Esophagus muscularis mucosa (tissue), 4 donors: ENCODE data around the gene TEC. TPM values are rescaled to one million over a fixed set of nuclear protein-coding genes. Genes with fewer than 3 reads are reported as not detected.
A peak's percentile ranks its signal among the peaks of the same experiment; 100 is the strongest.

ENCODE experiments used
- DNase-seq: peaks from one replicate; pipeline ENCODE4 v3.0.0-alpha.2; 2017; ENCODE audit errors: extremely low spot score
- H3K27ac ChIP-seq, 4 donors: fragments of 200-600 bp; sonication (generic); replicated peaks in 1 of 4; 1 replicate in 3 of 4; 2 replicates in 1 of 4; pipeline ENCODE4 v1.5.1; 2016 to 2019; ENCODE audit warnings: mild to moderate bottlenecking in 1 of 4
- H3K27me3 ChIP-seq, 4 donors: fragments of 200-600 bp; sonication (generic); one replicate each; pipeline versions ENCODE4 v1.5.1 to v1.6.0; 2016 to 2019
- H3K36me3 ChIP-seq, 4 donors: fragments of 200-600 bp; sonication (generic); one replicate each; pipeline ENCODE4 v1.5.1; 2016 to 2019
- H3K4me1 ChIP-seq, 4 donors: fragments of 200-600 bp; sonication (generic); one replicate each; pipeline ENCODE4 v1.5.1; 2016 to 2019
- H3K4me3 ChIP-seq, 4 donors: fragments of 200-600 bp; sonication (generic); 1 replicate in 2 of 4; 2 replicates in 2 of 4; pipeline ENCODE4 v1.5.1; 2016 to 2019; ENCODE audit warnings: mild to moderate bottlenecking in 4 of 4, moderate library complexity in 1 of 4
- H3K9me3 ChIP-seq, 4 donors: fragments of 200-600 bp; sonication (generic); 1 replicate in 3 of 4; 2 replicates in 1 of 4; pipeline ENCODE4 v1.5.1; 2016 to 2019
- EP300 ChIP-seq: sonication (generic); formaldehyde crosslinking; IDR thresholded peaks from one replicate; pipeline ENCODE4 v1.6.1; 2017; ENCODE audit warnings: antibody characterized with exemption
- POLR2A ChIP-seq: fragments of 450-650 bp; IDR thresholded peaks from one replicate; pipeline ENCODE4 v1.6.1; 2017; ENCODE audit warnings: antibody characterized with exemption, moderate library complexity, mild to moderate bottlenecking, low read depth
- POLR2AphosphoS5 ChIP-seq, 2 donors: sonication (generic); formaldehyde crosslinking; IDR thresholded peaks; one replicate each; pipeline ENCODE4 v1.6.1; 2017; ENCODE audit warnings: antibody characterized with exemption in 2 of 2
- WGBS: methylation state at CpG from one replicate; pipeline ENCODE4 v1.1.5; 2018; 5-methylcytosine and 5-hydroxymethylcytosine counted together
- intact Hi-C: fragments of 100-400 bp; cut with DNase I; formaldehyde crosslinking; loops from one replicate; pipeline ENCODE4 v1.15.1; 2023
- total RNA-seq, 4 donors: library from RNA; depleted of rRNA; stranded (reverse); fragments of >200 nt; gene quantifications; one replicate each; pipeline versions ENCODE4 v1.1.0 to v1.2.1, GENCODE V29; 2016
- TF ChIP-seq, protein P1 (sequence below), 3 experiments: fragments of 200-600 bp in 2 of 3; fragments of 450-650 bp in 1 of 3; sonication (generic) in 2 of 3; IDR thresholded peaks; one replicate each; pipeline ENCODE4 v1.5.1; 2017 to 2019; ENCODE audit warnings: antibody characterized with exemption in 3 of 3, mild to moderate bottlenecking in 2 of 3, moderate library complexity in 1 of 3

TEC gene
- total RNA-seq, 4 donors from 2014 or later: 1.5 to 2.2 (median 1.9) TPM

DNA sequence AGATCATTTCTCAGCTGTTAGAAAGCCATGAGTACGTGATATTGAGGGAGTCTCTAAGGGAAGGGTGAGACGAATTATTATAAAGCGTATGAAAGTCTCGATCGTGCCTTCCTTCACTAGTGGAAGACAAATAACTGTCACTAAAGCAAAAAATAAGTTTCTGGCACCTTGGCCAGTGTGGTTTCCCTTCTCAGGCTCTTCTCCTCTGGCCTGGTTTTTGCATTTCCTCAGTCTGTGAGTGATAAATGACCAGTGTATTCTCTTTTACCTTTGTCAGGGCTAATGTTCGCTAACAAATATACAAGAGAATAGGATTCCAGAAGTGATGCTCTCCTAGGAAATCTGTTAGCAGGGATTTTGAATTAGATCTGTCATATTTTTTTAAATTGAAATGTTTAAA lies 155.2 kb downstream of the TEC start:
- 63% methylated on average over 6 of the region's 6 CpGs for WGBS
- no peaks in the 10 kb centered on the region for H3K9me3 ChIP-seq
- intact Hi-C loops: no loop called here
- no peak overlapping the region for H3K27ac ChIP-seq
- H3K4me1 ChIP-seq: no peaks in the 10 kb centered on the region
- DNase-seq: no peak
- H3K4me3 ChIP-seq: no peak overlapping the region
- H3K27me3 ChIP-seq: no peaks in the 10 kb centered on the region
- TF ChIP-seq EP300: no peak
- TF ChIP-seq POLR2AphosphoS5 (IDR thresholded peaks at IDR 0.05): no peak
- no peak for TF ChIP-seq POLR2A
- TF ChIP-seq, protein P1, sequence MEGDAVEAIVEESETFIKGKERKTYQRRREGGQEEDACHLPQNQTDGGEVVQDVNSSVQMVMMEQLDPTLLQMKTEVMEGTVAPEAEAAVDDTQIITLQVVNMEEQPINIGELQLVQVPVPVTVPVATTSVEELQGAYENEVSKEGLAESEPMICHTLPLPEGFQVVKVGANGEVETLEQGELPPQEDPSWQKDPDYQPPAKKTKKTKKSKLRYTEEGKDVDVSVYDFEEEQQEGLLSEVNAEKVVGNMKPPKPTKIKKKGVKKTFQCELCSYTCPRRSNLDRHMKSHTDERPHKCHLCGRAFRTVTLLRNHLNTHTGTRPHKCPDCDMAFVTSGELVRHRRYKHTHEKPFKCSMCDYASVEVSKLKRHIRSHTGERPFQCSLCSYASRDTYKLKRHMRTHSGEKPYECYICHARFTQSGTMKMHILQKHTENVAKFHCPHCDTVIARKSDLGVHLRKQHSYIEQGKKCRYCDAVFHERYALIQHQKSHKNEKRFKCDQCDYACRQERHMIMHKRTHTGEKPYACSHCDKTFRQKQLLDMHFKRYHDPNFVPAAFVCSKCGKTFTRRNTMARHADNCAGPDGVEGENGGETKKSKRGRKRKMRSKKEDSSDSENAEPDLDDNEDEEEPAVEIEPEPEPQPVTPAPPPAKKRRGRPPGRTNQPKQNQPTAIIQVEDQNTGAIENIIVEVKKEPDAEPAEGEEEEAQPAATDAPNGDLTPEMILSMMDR (IDR thresholded peaks at IDR 0.05): no peak
- H3K36me3 ChIP-seq: no peaks in the 10 kb centered on the region

DNA sequence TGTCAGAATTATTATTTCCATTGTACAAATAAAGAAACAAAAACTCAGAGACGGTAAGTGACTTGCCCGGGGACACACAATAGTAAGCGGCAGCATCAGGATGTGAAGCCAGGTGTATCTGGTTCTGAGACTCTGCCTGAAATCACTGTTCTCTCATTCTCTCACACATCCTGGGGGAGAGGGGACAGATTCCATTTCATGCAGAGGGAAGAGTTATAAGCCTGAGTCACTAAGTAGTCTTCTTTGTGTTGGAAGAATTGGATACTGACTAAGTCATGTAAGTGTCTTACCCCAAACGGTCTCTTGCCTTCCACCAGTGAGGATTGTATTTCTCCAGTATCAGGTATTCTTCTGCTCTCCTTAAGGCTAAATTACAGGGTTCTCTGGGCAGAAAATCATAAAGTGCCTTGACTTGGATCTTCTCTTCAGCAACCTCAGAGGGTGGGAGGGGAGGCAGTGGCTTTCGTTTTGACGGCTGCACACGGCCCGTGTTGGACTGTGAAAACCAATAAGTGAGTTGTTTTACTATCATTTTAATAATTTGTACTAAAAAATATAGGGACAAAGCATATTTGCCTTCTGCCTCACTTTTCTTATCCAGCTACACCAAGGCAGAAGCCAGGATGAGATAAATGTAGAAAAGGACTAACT lies 157.5 kb downstream of the TEC start:
- no peak overlapping the region for H3K4me3 ChIP-seq
- 83% methylated on average over 8 of the region's 8 CpGs for WGBS
- H3K9me3 ChIP-seq: no peaks in the 10 kb centered on the region
- H3K4me1 ChIP-seq: no peaks in the 10 kb centered on the region
- intact Hi-C loops: no loop called here
- TF ChIP-seq POLR2A (no peak), EP300 (no peak), POLR2AphosphoS5 (IDR thresholded peaks at IDR 0.05) (no peak)
- H3K36me3 ChIP-seq: no peaks in the 10 kb centered on the region
- no peak overlapping the region for H3K27ac ChIP-seq
- DNase-seq: no peak
- no peaks in the 10 kb centered on the region for H3K27me3 ChIP-seq

DNA sequence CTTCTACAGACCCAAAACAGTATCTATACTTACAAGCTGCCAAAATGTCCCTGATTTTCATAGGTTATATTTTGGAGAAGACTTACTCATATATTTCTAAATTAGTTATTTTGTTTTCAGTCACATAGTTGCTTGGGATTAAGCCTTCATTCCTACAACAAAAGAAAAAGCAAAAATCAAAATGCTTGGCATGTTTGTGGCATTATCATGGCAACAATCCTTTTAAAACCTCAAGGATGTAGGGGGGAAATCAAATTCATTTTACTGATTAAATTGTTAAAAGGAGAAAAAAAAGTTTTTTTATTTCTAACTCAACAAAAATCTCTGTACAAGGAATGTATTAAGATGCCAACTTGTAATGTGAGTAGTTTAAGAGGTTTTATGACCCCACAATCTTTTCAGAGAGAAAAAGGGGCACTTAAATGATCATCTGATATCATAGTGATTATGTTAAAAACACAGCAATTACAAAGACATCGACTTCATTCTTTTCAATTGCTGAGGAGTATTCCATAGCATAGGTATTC lies 159.1 kb downstream of the TEC start:
- intact Hi-C loops: no loop called here
- DNase-seq: no peak
- 93% methylated on average over 1 of the region's 1 CpG for WGBS
- H3K4me3 ChIP-seq: no peak overlapping the region
- H3K27ac ChIP-seq: no peak overlapping the region
- no peaks in the 10 kb centered on the region for H3K4me1 ChIP-seq
- H3K27me3 ChIP-seq: no peaks in the 10 kb centered on the region
- H3K36me3 ChIP-seq: no peaks in the 10 kb centered on the region
- TF ChIP-seq EP300 (no peak), POLR2A (no peak), POLR2AphosphoS5 (IDR thresholded peaks at IDR 0.05) (no peak)
- TF ChIP-seq, protein P1 (IDR thresholded peaks at IDR 0.05): no peak
- no peaks in the 10 kb centered on the region for H3K9me3 ChIP-seq

DNA sequence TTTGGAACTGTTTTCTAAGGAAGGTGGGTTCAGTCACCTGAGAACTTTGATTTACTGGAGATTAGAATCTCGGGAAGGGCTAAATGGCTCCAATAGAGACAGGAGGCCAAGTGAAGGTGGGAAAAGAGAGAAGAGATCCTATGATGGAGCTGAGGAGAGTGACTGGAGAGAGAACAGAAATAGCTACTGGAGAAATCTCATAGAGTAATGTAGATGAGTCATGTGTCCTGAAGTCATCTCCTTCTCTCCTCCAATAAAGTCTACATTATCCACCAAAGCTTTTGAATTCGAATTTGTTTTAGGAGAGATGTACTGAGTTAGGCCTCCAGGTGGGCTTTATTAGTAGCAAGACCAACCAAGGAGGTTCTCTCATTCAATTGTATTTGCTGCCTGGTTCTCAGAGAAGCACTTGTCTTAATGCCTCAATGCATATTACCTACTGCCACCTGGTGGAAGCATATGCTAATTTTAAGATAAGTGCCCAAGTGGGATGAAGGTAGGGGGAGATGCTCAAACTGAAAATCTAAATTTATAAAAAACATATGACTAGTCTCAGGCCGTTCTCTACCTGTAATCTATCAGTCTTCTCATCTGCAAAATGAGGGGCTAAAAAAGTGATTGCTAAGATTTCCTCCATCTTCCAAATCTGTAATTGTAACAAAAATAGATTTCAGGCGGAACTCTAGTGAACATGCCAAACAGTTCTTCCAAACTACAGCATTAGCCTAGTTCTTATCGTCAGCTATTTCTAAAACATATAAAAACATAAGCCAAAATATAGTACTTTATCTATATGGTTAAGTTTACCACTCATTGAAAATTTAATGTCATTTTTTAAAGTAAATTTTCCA lies 160.0 kb downstream of the TEC start:
- Histone ChIP-seq H3K9me3 (no peaks in the 10 kb centered on the region), H3K27me3 (no peaks in the 10 kb centered on the region), H3K36me3 (no peaks in the 10 kb centered on the region), H3K4me3 (no peak overlapping the region), H3K27ac (no peak overlapping the region), H3K4me1 (no peaks in the 10 kb centered on the region)
- no peak for TF ChIP-seq POLR2A
- TF ChIP-seq, protein P1 (IDR thresholded peaks at IDR 0.05): peak in 1 of 3 experiments; percentile 37
- DNase-seq: no peak
- intact Hi-C loops: no loop called here
- 70% methylated on average over 5 of the region's 5 CpGs for WGBS

- H3K36me3 ChIP-seq: no peaks in the 10 kb centered on the region
- WGBS: 94% methylated on average over 2 of the region's 2 CpGs
- TF ChIP-seq POLR2A (no peak), EP300 (no peak), POLR2AphosphoS5 (IDR thresholded peaks at IDR 0.05) (no peak)
- TF ChIP-seq, protein P1 (IDR thresholded peaks at IDR 0.05): no peak
- H3K4me3 ChIP-seq: no peak overlapping the region
- intact Hi-C loops: no loop called here
- DNase-seq: no peak
- H3K27ac ChIP-seq: no peak overlapping the region
- H3K9me3 ChIP-seq: no peaks in the 10 kb centered on the region
- H3K27me3 ChIP-seq: no peaks in the 10 kb centered on the region
- H3K4me1 ChIP-seq: no peaks in the 10 kb centered on the region
These were observed 161.1 kb downstream of the TEC start for GRCh38 chr4:48108309-48109073.
